Right renal cortex interstitium (tissue), 3 donors: ENCODE measurements around the gene MYOT. TPM values are rescaled to one million over a fixed set of nuclear protein-coding genes. Genes with fewer than 3 reads are reported as not detected.

Experiments
- DNase-seq, 3 donors: peaks; one replicate each; pipeline ENCODE4 v3.0.0-alpha.2; 2013; ENCODE audit warnings: low read depth in 3 of 3, low spot score in 2 of 3
- polyA plus RNA-seq, 3 donors: library from polyadenylated mRNA; unstranded; fragments of 120-200 nt; gene quantifications; one replicate each; pipeline ENCODE4 v1.2.1, GENCODE V29; 2013; ENCODE audit not compliant: insufficient read length in 3 of 3

Gene MYOT
- polyA plus RNA-seq: 1 to 10 TPM in 2 of 3 donors, under 1 TPM in 1; 0.94 to 1.5 (median 1.4) TPM

GRCh38 chr5:137867664-137868063, at the start of gene MYOT:
MYOT (plus strand) TSS chr5:137867860; CDS start chr5:137870652, 2,792 bp downstream.
- DNase-seq: no peak

DNA sequence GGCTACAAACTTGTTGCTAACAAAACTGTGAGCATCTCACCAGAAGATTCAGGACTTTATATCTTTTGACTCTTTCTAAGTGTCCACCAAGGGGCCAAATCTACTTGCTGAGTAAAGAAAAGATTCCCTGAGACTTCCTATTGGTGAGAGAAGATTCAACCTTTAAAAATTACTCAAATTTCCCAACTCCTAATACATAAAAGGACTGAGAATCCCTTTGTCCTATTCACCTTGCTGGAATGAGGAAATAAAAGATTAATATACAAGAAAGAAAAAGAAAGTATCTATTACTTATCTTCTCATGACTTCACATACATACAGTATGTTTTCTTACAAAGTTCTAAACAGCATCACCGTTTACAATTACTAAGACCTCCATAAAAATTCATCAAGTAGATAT, 47.9 kb upstream of the MYOT start:
- DNase-seq: no peak

DNA sequence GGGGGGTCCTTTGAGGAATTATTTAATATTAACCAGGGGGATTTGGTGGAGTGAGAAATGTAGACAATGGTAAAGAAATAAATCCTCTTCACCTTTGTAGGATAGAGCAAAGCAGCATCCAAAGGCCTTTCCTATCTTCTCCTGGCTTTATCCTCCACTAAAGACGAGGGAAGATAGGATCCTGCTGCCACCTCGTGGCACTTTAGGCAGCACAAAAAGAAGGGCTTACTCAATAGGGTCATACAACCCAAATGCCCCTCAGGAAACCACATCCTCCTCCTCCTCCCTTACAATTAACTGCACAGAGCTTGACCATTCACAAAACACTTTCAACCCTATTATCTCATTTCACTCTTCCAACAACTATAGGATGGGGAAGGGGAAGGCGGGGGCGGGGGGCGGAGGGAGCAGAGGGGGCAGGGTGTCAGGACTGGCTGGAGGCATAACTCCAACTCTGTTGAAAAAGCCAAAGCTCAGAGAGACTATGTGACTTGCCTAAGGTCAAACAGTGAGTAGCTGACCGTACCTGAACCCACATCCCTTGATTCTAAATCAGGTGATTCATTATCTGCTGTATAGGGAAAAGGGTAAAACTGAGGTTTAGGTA, 45.4 kb upstream of the MYOT start:
- DNase-seq: peak in 2 of 3 donors; percentile 13 to 27

DNA sequence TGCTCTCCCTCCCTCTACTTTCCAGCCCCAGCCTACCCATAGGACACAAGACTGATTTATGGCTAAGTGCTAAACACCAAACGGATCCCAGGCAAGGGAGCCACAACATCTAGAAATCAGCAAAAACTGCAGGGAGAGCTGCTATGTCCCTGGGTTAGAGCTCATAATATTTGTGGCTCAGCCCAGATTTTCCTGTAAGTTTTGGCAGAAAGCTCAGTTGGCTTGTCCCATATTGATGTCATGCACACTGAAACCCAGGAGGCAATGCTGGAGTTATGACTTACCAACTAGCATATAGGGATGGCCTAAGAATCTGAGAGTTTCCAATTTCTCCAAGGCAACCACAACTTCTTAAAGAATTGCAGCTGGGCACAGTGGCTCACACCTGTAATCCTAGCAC, 44.7 kb upstream of the MYOT start:
- no peak for DNase-seq

DNA sequence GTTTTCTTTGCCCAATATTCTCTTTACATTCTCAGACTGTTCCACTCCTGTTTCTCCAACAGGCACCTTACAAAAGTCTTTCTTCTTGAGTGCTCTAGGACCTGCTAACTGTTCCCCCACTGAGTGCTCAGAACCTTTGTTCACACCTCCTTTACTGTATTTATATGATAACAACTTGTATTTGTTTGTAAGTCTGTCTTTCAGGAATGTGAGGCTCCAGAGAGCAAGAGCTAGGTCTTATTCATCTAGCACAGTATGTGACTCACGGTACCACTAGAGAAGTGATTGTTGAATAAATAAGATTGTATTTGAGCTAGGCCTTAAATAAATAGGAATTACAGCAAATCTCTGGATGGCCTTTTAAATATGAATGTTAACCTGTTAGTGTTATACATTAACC, 42.5 kb upstream of the MYOT start:
- DNase-seq: no peak

DNA sequence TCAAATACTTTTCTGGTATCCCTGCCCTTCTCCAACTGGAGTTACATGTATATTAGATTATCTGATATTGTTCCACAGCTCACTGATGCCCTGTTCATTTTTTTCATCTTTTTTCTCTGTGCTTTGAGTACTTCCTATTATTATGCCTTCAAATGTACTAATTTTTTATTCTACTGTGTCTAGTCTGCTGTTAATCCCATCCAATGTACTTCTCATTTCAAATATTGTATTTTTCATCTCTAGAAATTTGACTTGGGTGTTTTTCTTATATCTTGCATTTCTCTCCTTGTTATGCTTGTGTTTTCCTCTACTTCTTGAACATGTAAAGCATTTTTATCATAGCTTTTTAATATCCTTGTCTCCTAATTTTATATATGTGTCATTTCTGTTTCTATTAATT, 41.6 kb upstream of the MYOT start:
- DNase-seq: no peak

- DNase-seq: no peak
Measured at GRCh38 chr5:137828180-137828579, 39.5 kb upstream of the MYOT start.

- DNase-seq: no peak
Measured at GRCh38 chr5:137828664-137829063, 39.0 kb upstream of the MYOT start.

- no peak for DNase-seq
Measured at GRCh38 chr5:137831105-137831504, 36.6 kb upstream of the MYOT start.

DNA sequence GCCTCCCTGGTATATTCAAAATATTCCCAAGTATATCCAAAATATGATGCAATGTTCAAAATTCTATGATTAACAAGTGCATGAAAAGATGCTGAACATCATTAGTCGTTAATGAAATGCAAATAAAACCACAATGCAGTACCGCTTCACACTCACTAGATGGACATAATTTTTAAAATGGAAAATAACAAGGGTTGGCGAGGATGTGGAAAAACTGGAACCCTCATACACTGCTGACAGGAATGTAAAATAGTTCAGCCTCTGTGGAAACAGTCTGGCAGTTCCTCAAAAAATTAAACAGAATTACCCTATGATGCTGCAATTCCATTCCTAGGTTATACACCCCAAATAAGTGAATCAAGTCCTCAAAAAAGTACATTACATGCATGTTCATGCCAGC, 36.1 kb upstream of the MYOT start:
- no peak for DNase-seq

GRCh38 chr5:137832416-137832815, 35.2 kb upstream of the MYOT start:
- no peak for DNase-seq

DNA sequence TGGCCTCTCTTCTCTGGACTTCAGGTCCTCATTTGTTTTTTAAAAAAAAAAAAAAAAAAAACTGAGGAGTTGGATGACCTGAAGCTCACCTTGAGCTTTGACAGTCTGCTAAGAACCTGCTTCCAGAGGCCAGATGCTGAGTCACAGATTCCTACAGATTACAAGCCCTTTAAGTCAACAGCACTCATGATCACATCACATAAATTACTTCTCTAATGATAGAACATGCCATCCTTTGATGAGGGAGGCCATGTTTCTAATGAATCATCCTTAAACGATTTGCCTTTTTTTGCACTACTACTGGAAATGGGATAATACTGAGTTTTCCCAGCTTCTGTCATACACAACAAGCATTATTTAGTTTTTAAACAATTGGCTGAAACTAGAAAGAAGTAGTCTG, 34.2 kb upstream of the MYOT start:
- no peak for DNase-seq

DNA sequence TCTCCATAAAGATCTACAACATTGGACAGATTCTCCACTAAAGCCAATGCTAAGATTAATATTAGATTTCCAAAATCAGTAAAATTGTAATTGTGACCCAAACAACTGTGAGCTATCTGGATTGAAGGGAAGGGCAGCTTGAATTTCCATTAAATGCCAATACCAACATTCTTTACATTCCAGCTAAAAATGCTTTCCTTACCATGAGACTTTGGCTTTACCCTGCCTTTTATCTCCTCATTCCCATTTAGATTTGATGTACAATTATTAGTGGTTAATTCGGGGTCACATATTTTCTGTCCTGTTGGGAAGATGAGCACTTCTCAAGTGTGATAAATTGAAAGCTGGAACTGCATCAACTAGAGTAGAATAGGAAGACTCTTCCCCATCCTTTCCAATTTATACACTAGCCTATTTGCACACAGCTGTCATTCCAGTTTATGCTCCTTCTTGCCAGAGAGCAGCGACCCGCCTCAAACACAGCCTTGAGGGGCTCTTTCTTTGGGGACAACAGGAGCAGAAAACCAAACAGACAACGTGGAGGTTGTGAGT, 33.1 kb upstream of the MYOT start:
- no peak for DNase-seq

DNA sequence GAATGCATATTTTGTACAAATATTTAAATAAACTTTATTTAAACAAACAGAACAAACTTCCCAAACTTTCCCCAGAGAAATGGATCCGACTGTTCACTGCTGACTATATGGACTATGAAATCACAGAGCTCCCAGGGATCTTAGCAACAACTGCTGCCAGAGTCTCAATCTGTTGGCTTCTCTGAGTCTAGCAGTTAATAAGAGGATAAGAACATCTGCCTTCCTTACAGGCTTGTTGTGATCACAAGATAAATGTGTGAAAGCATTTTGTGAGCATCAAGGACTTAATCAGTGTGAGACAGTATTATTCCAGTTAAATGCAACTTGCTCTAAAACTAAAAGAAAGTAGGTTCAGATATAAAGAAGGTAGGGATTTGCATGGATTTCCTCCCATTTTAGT, 31.4 kb upstream of the MYOT start:
- no peak for DNase-seq

DNA sequence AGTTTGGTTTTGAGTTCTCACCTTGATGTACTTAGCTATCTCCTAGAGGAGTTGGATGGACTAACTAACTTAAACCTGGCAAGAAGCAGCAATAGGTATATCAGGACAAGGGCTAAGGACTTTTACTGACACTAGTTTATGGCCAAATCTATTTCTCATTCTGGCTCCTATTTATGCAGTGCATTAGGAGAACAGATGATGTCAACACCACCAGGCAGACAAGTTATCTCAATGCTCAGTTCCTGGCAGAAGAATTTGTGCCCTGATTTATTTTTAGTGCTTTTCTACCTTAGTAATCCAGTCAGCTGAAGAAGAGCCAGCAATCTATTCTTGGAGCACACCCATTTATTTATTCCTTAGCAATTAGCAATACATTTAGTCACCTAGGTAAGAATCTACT, 30.7 kb upstream of the MYOT start:
- no peak for DNase-seq

DNA sequence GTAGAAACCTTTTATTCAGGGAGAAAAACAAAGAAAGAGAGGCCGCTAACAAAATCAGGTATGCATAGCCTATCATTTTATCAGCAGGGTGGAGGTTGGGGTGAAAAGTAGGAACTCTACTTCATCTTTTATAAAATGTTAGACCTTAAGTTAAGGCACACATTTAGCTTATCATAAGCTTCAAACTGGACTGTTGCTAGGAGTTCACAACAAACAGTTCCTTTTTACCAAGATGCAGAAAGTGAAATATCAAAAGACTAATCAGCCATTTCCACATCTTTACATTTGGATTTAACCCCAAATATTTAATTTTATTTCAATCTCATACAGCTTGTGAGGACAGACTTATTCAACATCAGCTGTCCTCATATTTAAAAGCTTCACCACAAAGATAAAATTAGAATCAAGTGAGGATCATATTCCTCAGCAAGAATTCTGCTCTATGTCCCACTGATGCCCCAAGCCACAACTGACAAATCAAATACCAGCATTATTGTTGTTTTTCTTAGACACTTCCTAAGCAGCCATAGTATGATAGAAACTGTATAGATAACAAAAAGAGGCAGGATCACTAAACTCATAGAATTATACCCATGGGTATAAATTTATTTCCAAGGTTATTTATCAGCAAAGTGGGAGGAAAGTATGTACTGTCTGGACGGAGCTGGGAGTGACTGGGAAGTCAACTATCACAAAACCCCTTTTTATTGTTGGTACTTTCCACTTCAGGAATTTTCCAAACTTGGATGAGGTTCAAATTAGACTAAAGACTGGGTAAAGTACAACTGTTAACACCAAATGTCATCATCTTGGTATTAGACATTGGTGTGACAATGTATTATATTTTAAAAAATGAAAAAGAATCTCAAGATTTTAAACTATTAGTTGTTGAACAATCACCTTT, 29.9 kb upstream of the MYOT start:
- DNase-seq: no peak

DNA sequence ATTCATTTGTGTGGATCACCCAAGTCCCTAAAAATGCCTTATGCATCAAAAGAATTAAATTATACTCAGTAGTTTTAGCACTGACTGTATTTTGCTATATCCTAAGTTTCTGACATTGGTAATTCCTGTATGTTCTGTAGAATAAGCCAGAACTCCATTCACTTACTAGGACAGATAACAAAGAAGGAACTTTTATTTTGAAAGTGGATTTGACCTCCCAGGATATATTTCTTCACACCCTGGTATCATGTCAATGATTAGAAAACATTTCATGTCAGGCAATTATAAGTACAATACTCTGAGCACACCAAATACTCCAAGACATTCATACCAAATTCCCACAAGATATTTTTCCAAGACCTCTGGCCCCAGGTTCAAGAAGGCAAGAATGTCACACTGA, 28.7 kb upstream of the MYOT start:
- no peak for DNase-seq

- no peak for DNase-seq
Measured at GRCh38 chr5:137842296-137842695, 25.4 kb upstream of the MYOT start.

GRCh38 chr5:137843676-137844299, 23.9 kb upstream of the MYOT start:
- no peak for DNase-seq

DNA sequence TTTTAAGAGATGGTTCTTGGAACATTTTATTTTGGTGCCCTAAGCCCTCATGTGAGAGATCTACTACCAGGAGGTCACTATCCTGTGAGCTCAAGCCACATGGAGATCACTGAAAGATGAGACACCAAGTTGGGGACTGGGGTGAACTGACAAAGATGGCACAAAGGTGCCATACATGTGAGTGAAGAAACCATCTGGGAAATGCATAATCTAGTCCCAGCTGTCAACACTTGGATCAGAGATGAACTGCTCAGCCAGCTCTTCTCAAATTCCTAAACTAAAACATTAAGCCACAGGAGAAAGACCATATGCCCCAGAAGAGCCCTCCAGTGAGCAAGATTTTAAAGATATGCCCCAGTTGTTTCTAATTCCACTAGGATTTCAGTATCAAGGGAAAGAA, 22.2 kb upstream of the MYOT start:
- DNase-seq: no peak

- DNase-seq: no peak
Measured at GRCh38 chr5:137847687-137848086, 20.0 kb upstream of the MYOT start.
